ENCODE results near the gene RUNDC1.
"Not testable (repeated sequence)": the region's sequence is repeated elsewhere in the genome, so short reads cannot be mapped to it uniquely, and the experiment has no call there.

RUNDC1 gene

GRCh38 chr17:42989141-42989540 lies 8.8 kb downstream of the RUNDC1 start:
- Mint-ChIP-seq H3K27ac (no peak overlapping the region), H3K4me3 (no peak overlapping the region), H3K4me1 (no peaks in the 10 kb centered on the region), H3K9me3 (no peaks in the 10 kb centered on the region), H3K27me3 (ENCODE audit: low read depth) (no peaks in the 10 kb centered on the region), H3K36me3 (ENCODE audit: low read depth) (peaks cover 66% of the 10 kb centered on the region)
- TF ChIP-seq CTCF (IDR thresholded peaks at IDR 0.05; ENCODE audit: unreplicated experiment in 3 of 3), result no peak

- no peaks in the 10 kb centered on the region for H3K27me3 Mint-ChIP-seq (ENCODE audit: low read depth)
- no peak overlapping the region for H3K27ac Mint-ChIP-seq
- no peaks in the 10 kb centered on the region for H3K9me3 Mint-ChIP-seq
- no peak for TF ChIP-seq CTCF (IDR thresholded peaks at IDR 0.05; ENCODE audit: unreplicated experiment in 3 of 3)
- H3K4me1 Mint-ChIP-seq, result no peaks in the 10 kb centered on the region
- no peak overlapping the region for H3K4me3 Mint-ChIP-seq
- H3K36me3 Mint-ChIP-seq (ENCODE audit: low read depth), result peaks cover 62% of the 10 kb centered on the region
These were observed 9.6 kb downstream of the RUNDC1 start for GRCh38 chr17:42989726-42990652.

- no peak for TF ChIP-seq CTCF (IDR thresholded peaks at IDR 0.05; ENCODE audit: unreplicated experiment in 3 of 3)
- H3K27ac Mint-ChIP-seq, result no peak overlapping the region
- no peaks in the 10 kb centered on the region for H3K9me3 Mint-ChIP-seq
- no peaks in the 10 kb centered on the region for H3K27me3 Mint-ChIP-seq (ENCODE audit: low read depth)
- peaks cover 51% of the 10 kb centered on the region for H3K36me3 Mint-ChIP-seq (ENCODE audit: low read depth)
- H3K4me1 Mint-ChIP-seq, result no peaks in the 10 kb centered on the region
- H3K4me3 Mint-ChIP-seq, result no peak overlapping the region
These were observed 11.1 kb downstream of the RUNDC1 start for GRCh38 chr17:42991471-42991870.

- Mint-ChIP-seq H3K27me3 (ENCODE audit: low read depth) (no peaks in the 10 kb centered on the region), H3K9me3 (no peaks in the 10 kb centered on the region), H3K36me3 (ENCODE audit: low read depth) (peaks cover 41% of the 10 kb centered on the region), H3K4me1 (peaks cover 3% of the 10 kb centered on the region), H3K4me3 (no peak overlapping the region), H3K27ac (no peak overlapping the region)
- TF ChIP-seq CTCF (IDR thresholded peaks at IDR 0.05; ENCODE audit: unreplicated experiment in 3 of 3), result no peak
These were observed 12.5 kb downstream of the RUNDC1 start for GRCh38 chr17:42992872-42993271.

GRCh38 chr17:42993913-42994312 lies 13.5 kb downstream of the RUNDC1 start:
- not testable (repeated sequence) for H3K4me3 Mint-ChIP-seq; H3K4me1 Mint-ChIP-seq; H3K9me3 Mint-ChIP-seq; H3K27me3 Mint-ChIP-seq (ENCODE audit: low read depth); H3K27ac Mint-ChIP-seq
- H3K36me3 Mint-ChIP-seq (ENCODE audit: low read depth), result peaks cover 31% of the 10 kb centered on the region

- TF ChIP-seq CTCF (IDR thresholded peaks at IDR 0.05; ENCODE audit: unreplicated experiment in 3 of 3), result no peak
- no peaks in the 10 kb centered on the region for H3K27me3 Mint-ChIP-seq (ENCODE audit: low read depth)
These were observed 17.1 kb downstream of the RUNDC1 start for GRCh38 chr17:42997390-42997983.

More at GRCh38 chr17:42997390-42997983, 17.1 kb downstream of the RUNDC1 start:
- Mint-ChIP-seq H3K36me3 (ENCODE audit: low read depth) (peaks cover 34% of the 10 kb centered on the region), H3K4me3 (peak overlapping the region; percentile 95 to 97 (median 97)), H3K4me1 (peaks cover 18% of the 10 kb centered on the region), H3K9me3 (no peaks in the 10 kb centered on the region), H3K27ac (peak overlapping the region; percentile 71 to 98 (median 84))

Data from nephron (organoid).